Measurements from ENCODE around the gene OR13J1.
"Not testable (repeated sequence)": the region's sequence is repeated elsewhere in the genome, so short reads cannot be mapped to it uniquely, and the experiment has no call there.

The OR13J1 gene

GRCh38 chr9:35903049-35903448 is 32.8 kb upstream of the OR13J1 start:
- peak; percentile 58 for DNase-seq

GRCh38 chr9:35899021-35899420 is 28.8 kb upstream of the OR13J1 start:
- DNase-seq = no peak

- DNase-seq = no peak
Observed at GRCh38 chr9:35898337-35898736, 28.1 kb upstream of the OR13J1 start.

GRCh38 chr9:35897376-35898099 is 27.3 kb upstream of the OR13J1 start:
- DNase-seq = not testable (repeated sequence)

- no peak for DNase-seq
Observed at GRCh38 chr9:35896570-35896969, 26.4 kb upstream of the OR13J1 start.

GRCh38 chr9:35892051-35892450 is 21.9 kb upstream of the OR13J1 start:
- DNase-seq = no peak

GRCh38 chr9:35891646-35892045 is 21.4 kb upstream of the OR13J1 start:
- no peak for DNase-seq

- DNase-seq = not testable (repeated sequence)
Observed at GRCh38 chr9:35884908-35885307, 14.7 kb upstream of the OR13J1 start.

GRCh38 chr9:35882996-35883395 is 12.8 kb upstream of the OR13J1 start:
- no peak for DNase-seq

- DNase-seq = peak; percentile 50
Observed at GRCh38 chr9:35882263-35882848, 12.2 kb upstream of the OR13J1 start.

- DNase-seq = no peak
Observed at GRCh38 chr9:35872505-35872904, 2.3 kb upstream of the OR13J1 start.

- no peak for DNase-seq
Observed at GRCh38 chr9:35871545-35871944, 1.3 kb upstream of the OR13J1 start.

- no peak for DNase-seq
Observed at GRCh38 chr9:35869621-35870216, 482 bp downstream of the OR13J1 start.

- no peak for DNase-seq
Observed at GRCh38 chr9:35868933-35869332, 1.3 kb downstream of the OR13J1 start.

GRCh38 chr9:35867538-35867937 is 2.7 kb downstream of the OR13J1 start:
- no peak for DNase-seq

GRCh38 chr9:35864695-35865255 is 5.4 kb downstream of the OR13J1 start:
- DNase-seq = no peak

- DNase-seq = no peak
Observed at GRCh38 chr9:35863583-35863982, 6.6 kb downstream of the OR13J1 start.

GRCh38 chr9:35862328-35862727 is 7.9 kb downstream of the OR13J1 start:
- DNase-seq = no peak

- no peak for DNase-seq
Observed at GRCh38 chr9:35861161-35861897, 8.9 kb downstream of the OR13J1 start.

- DNase-seq = no peak
Observed at GRCh38 chr9:35859990-35860339, 10.2 kb downstream of the OR13J1 start.

- DNase-seq = peak; percentile 28
Observed at GRCh38 chr9:35859310-35859989, 10.8 kb downstream of the OR13J1 start.

- no peak for DNase-seq
Observed at GRCh38 chr9:35858458-35858857, 11.7 kb downstream of the OR13J1 start.

- no peak for DNase-seq
Observed at GRCh38 chr9:35856882-35857281, 13.3 kb downstream of the OR13J1 start.

Measured in HCEC 1CT (cell line).